K562 treated with DMSO at 1 percent for 48 hours (cell line): ENCODE measurements around the gene MMP19. TPM values are rescaled to one million over a fixed set of nuclear protein-coding genes. Genes with fewer than 3 reads are reported as not detected.

Source experiments
- total RNA-seq: library from RNA; unstranded; fragments of 300-600 nt; gene quantifications from 2 replicates; pipeline ENCODE4 v1.2.3, GENCODE V29; 2022; ENCODE audit warnings: low replicate concordance; ENCODE audit errors: extremely low read depth

The MMP19 gene
- not detected in 2 replicates for total RNA-seq

GRCh38 chr12:55842681-55843429 lies at the start of gene MMP19:
Gene MMP19 (minus strand): TSS chr12:55842936. CDS start chr12:55842830, 106 bp downstream.

DNA sequence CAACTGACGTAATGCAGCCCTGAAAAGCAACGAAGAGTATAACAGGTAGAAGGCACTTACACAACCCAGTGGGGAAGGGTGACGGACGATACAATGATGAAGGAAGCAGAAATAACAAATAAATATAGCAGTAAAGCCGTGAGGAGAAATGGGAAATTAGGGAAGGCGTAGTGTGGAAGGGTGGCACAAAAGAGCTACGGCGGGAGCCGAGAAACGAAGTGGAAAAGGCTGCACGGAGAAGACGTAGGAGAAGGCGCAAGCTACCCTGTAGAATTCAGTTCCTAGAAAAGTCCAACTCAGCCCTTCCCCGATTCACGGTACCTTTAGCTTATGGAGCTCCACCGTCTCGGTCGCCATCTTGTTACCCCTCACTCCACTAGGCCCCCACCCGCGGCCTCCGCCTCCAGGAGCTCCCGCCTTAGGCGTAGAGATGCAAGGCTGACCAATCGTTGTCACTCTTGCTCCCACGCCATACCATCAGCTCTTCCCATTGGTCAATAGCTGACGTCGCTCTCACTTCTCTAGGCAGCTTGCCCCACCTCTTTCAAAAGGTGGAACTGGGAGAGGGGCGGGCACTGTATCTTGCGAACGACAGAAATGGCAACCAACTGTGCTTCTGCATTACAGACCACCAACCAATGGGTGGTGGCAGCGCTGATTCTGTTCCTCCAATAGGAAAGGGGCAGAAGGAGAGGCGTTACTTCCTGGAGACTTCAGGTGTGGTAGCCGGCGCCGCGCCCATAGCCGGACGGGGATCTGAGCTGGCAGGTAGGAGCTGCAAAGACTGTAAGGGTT lies 25.2 kb downstream of the MMP19 start, which contains the start of the genes ORMDL2 and SARNP:
ORMDL2 (plus strand) TSS at position 697 of the 795 bp plus-strand sequence. CDS start 959 bp downstream, outside the sequence.
SARNP (minus strand) TSS at position 380 of the 795 bp plus-strand sequence; CDS start at position 357, 23 bp downstream.

Other genes with a start within 250 kb of the MMP19 start
- gene OR10P1, start 206.0 kb downstream of the MMP19 start, total RNA-seq, result not detected in 2 replicates
- not detected in 2 replicates for gene ITGA7, start 135.0 kb downstream of the MMP19 start, total RNA-seq
- gene BLOC1S1, start 126.9 kb downstream of the MMP19 start, total RNA-seq, result not detected in 2 replicates
- not detected in 2 replicates for gene RDH5, start 122.5 kb downstream of the MMP19 start, total RNA-seq
- gene CD63, start 113.9 kb downstream of the MMP19 start, total RNA-seq, result 1,854 TPM in 1 of 2 replicates, not detected in the other
- gene GDF11, start 99.8 kb downstream of the MMP19 start, total RNA-seq, result not detected in 2 replicates
- not detected in 2 replicates for gene SARNP, start 25.2 kb downstream of the MMP19 start, total RNA-seq
- gene ORMDL2, start 24.9 kb downstream of the MMP19 start, total RNA-seq, result not detected in 2 replicates
- gene DNAJC14, start 13.3 kb downstream of the MMP19 start, total RNA-seq, result not detected in 2 replicates
- not detected in 2 replicates for gene PYM1, start 85.0 kb upstream of the MMP19 start, total RNA-seq
- not detected in 2 replicates for gene DGKA, start 88.2 kb upstream of the MMP19 start, total RNA-seq
- gene PMEL, start 123.1 kb upstream of the MMP19 start, total RNA-seq, result not detected in 2 replicates
- gene CDK2, start 123.9 kb upstream of the MMP19 start, total RNA-seq, result not detected in 2 replicates
- not detected in 2 replicates for gene RAB5B, start 131.1 kb upstream of the MMP19 start, total RNA-seq
- not detected in 2 replicates for gene SUOX, start 154.3 kb upstream of the MMP19 start, total RNA-seq
- not detected in 2 replicates for gene IKZF4, start 178.1 kb upstream of the MMP19 start, total RNA-seq
- gene RPS26, start 199.0 kb upstream of the MMP19 start, total RNA-seq, result not detected in 2 replicates
- gene ERBB3, start 237.2 kb upstream of the MMP19 start, total RNA-seq, result not detected in 2 replicates